Keratinocyte (primary cell): Measurements from ENCODE around the gene TIMM22.
"Not testable (repeated sequence)": the region's sequence is repeated elsewhere in the genome, so short reads cannot be mapped to it uniquely, and the experiment has no call there.

Experiments
- CTCF ChIP-seq, 3 experiments: IDR thresholded peaks in 1 of 3; conservative IDR thresholded peaks in 1 of 3; optimal IDR thresholded peaks in 1 of 3; 2 replicates in 2 of 3; 3 replicates in 1 of 3; pipeline versions ENCODE3 to v1.5.1; 2011; ENCODE audit warnings: low read length in 3 of 3, mild to moderate bottlenecking in 3 of 3, moderate library complexity in 2 of 3, control low read depth in 1 of 3, inconsistent platforms in 1 of 3; ENCODE audit not compliant: insufficient read depth in 2 of 3; ENCODE audit errors: extremely low read depth in 1 of 3
- EZH2 ChIP-seq: IDR thresholded peaks from one replicate; pipeline ENCODE4 v1.6.1; 2012; ENCODE audit warnings: inconsistent platforms, mild to moderate bottlenecking, low read length, moderate library complexity

- TF ChIP-seq CTCF (optimal IDR thresholded peaks at IDR 0.05 in 1 of 3, IDR thresholded peaks at IDR 0.05 in 1 of 3, conservative IDR thresholded peaks at IDR 0.05 in 1 of 3; ENCODE audit: extremely low read depth in 1 of 3, insufficient read depth in 2 of 3, low read length in 3 of 3); EZH2: not testable (repeated sequence)
These were observed 25.1 kb upstream of the TIMM22 start for GRCh38 chr17:971861-972260.
